ENCODE results near the gene KIF24. TPM values are rescaled to one million over a fixed set of nuclear protein-coding genes. Genes with fewer than 3 reads are reported as not detected.
A peak's percentile ranks its signal among the peaks of the same experiment; 100 is the strongest.

KIF24 gene, protein sequence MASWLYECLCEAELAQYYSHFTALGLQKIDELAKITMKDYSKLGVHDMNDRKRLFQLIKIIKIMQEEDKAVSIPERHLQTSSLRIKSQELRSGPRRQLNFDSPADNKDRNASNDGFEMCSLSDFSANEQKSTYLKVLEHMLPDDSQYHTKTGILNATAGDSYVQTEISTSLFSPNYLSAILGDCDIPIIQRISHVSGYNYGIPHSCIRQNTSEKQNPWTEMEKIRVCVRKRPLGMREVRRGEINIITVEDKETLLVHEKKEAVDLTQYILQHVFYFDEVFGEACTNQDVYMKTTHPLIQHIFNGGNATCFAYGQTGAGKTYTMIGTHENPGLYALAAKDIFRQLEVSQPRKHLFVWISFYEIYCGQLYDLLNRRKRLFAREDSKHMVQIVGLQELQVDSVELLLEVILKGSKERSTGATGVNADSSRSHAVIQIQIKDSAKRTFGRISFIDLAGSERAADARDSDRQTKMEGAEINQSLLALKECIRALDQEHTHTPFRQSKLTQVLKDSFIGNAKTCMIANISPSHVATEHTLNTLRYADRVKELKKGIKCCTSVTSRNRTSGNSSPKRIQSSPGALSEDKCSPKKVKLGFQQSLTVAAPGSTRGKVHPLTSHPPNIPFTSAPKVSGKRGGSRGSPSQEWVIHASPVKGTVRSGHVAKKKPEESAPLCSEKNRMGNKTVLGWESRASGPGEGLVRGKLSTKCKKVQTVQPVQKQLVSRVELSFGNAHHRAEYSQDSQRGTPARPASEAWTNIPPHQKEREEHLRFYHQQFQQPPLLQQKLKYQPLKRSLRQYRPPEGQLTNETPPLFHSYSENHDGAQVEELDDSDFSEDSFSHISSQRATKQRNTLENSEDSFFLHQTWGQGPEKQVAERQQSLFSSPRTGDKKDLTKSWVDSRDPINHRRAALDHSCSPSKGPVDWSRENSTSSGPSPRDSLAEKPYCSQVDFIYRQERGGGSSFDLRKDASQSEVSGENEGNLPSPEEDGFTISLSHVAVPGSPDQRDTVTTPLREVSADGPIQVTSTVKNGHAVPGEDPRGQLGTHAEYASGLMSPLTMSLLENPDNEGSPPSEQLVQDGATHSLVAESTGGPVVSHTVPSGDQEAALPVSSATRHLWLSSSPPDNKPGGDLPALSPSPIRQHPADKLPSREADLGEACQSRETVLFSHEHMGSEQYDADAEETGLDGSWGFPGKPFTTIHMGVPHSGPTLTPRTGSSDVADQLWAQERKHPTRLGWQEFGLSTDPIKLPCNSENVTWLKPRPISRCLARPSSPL (N-terminal part only)
- 1 to 10 TPM; 1.7 to 7.3 TPM for total RNA-seq

DNA sequence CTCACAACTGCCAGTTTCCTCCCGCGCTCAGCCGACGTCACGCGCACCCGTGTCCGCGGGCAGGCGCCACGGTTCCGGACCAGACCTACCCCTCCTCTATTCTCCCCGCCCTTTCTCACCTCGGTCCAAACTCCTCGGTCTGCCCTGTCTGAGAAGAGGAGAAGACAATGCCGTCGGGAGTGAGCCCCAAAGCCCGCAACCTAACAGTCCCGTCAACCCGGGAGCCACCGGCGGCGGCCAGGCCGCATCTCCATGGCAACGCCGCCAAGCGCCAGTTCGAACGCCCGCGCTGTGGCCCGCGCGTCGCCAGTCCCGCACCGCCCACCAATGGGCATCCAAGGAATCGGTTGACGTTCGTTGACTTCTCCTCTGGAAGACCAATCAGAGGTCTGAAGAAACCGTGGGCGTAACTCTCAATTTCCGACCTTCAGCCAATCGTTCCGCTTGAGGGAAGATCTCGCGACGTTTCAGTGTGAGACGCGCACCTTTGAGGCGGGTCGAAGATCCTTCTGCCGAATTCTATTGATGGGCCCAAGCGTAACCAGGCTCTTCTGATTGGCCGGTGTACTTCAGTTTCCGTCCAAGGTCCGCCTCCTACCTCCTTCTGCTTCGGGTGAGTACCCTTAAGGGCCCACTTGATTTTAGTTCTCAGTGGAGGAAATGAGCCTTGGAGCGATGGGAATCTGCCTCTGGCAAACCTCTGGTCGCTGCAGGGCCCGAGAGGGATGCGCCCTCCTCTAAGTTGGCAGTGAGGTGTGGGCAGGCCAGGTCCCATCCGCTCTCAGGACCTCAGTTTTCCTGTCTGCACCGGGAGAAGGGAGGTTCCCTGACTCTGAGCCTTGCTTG, at the start of gene KIF24, which contains the start of gene NUDT2:
Gene KIF24, minus strand, starts transcription at position 282 of the 846 bp plus-strand sequence. CDS start 17,922 bp downstream, outside the sequence.
Gene NUDT2, plus strand, starts transcription at position 583 of the 846 bp plus-strand sequence. CDS start 9,471 bp downstream, outside the sequence.
- TF ChIP-seq, protein P1, sequence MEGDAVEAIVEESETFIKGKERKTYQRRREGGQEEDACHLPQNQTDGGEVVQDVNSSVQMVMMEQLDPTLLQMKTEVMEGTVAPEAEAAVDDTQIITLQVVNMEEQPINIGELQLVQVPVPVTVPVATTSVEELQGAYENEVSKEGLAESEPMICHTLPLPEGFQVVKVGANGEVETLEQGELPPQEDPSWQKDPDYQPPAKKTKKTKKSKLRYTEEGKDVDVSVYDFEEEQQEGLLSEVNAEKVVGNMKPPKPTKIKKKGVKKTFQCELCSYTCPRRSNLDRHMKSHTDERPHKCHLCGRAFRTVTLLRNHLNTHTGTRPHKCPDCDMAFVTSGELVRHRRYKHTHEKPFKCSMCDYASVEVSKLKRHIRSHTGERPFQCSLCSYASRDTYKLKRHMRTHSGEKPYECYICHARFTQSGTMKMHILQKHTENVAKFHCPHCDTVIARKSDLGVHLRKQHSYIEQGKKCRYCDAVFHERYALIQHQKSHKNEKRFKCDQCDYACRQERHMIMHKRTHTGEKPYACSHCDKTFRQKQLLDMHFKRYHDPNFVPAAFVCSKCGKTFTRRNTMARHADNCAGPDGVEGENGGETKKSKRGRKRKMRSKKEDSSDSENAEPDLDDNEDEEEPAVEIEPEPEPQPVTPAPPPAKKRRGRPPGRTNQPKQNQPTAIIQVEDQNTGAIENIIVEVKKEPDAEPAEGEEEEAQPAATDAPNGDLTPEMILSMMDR (IDR thresholded peaks at IDR 0.05) = no peak
- TF ChIP-seq POLR2A (IDR thresholded peaks at IDR 0.05) = peak; percentile 87
- peak; percentile 97 for TF ChIP-seq POLR2AphosphoS5 (IDR thresholded peaks at IDR 0.05)
- intact Hi-C loops (cut with DNase I) = no loop called here
- WGBS = under 1% methylated on average over 63 of the region's 64 CpGs

DNA sequence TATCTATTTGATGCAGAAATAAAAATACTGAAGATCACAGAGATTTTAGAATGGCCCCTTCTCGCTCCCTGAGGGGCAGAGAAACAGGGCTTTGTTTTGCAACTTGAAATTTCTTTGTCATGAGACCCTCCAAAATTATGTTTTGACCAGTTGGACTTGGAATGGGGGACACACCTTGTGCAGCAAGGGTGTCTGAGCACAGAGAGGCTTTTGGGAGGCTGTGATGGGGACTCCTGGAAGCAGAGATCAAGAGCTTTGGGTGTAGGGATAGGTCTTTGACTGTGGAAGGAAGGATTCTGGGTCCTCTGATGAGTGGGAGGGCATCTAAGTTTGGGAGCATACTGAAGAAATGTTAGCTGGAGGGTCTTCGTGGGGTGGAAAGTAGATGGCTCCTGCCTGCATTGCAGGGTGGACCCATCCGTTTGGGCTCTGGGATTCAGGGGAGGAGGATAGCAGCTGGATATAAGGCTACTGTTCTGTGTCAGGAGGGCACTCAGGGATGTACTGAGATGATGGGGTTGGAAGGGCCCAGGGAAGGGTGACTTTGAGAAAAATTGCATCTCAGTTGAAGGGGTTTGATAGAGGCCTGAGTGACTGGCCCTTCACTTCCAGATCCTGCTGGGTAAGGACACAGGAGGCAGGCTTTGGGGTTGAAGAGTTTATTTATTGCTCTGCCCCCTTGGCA, 49.5 kb upstream of the KIF24 start:
- WGBS = 95% methylated on average over 3 of the region's 3 CpGs
- Histone ChIP-seq H3K4me1 (replicated peaks) (peaks cover 7% of the 10 kb centered on the region), H3K4me3 (no peak overlapping the region), H3K36me3 (no peaks in the 10 kb centered on the region), H3K27ac (no peak overlapping the region), H3K27me3 (replicated peaks; ENCODE audit: insufficient read depth) (no peaks in the 10 kb centered on the region), H3K9me3 (no peaks in the 10 kb centered on the region)
- TF ChIP-seq POLR2AphosphoS5 (IDR thresholded peaks at IDR 0.05) = no peak
- TF ChIP-seq POLR2A (IDR thresholded peaks at IDR 0.05) = no peak
- TF ChIP-seq, protein P1 (IDR thresholded peaks at IDR 0.05) = no peak
- DNase-seq (ENCODE audit: low spot score) = peak; percentile 1
- intact Hi-C loops (cut with DNase I) = loop anchor here (2.0 to 5.0 kb wide), 2 partner anchors 46 to 126 kb away; no protein-coding TSS in a partner anchor

More for the DNA sequence above, at the start of gene KIF24, which contains the start of gene NUDT2:
- peak; percentile 98 for DNase-seq (ENCODE audit: low spot score)
- H3K4me1 ChIP-seq (replicated peaks) = no peaks in the 10 kb centered on the region
- H3K36me3 ChIP-seq = no peaks in the 10 kb centered on the region
- H3K9me3 ChIP-seq = no peaks in the 10 kb centered on the region
- H3K4me3 ChIP-seq = peak within 1 kb of the TSS; percentile 71 to 75
- H3K27me3 ChIP-seq (replicated peaks; ENCODE audit: insufficient read depth) = no peaks in the 10 kb centered on the region
- peak within 1 kb of the TSS; percentile 93 to 95 for H3K27ac ChIP-seq

DNA sequence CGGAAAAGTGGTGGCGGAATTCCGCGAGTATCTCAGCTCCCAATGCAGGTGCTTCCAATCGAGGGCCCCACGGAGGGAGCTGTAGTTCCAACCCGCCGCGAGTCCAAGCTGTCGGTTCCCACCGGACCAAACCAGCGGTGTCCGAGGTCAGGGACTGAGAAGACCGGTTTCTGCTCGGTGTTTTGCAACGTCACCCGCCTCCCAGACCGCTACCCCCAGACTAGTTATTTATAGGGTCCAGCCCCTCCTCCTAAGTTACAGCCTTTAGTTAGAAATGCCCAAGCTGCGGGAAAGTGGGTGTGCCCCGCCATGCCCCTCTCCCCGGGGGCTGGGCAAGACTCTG, 48.3 kb upstream of the KIF24 start:
- intact Hi-C loops (cut with DNase I) = loop anchor here (5.0 kb wide), 1 partner anchor 125 kb away; no protein-coding TSS in a partner anchor
- Histone ChIP-seq H3K4me1 (replicated peaks) (peaks cover 7% of the 10 kb centered on the region), H3K36me3 (no peaks in the 10 kb centered on the region), H3K9me3 (no peaks in the 10 kb centered on the region), H3K27me3 (replicated peaks; ENCODE audit: insufficient read depth) (no peaks in the 10 kb centered on the region), H3K4me3 (peak overlapping the region; percentile 59 to 65), H3K27ac (peak overlapping the region; percentile 71 to 75)
- TF ChIP-seq, protein P1 (IDR thresholded peaks at IDR 0.05) = no peak
- TF ChIP-seq POLR2AphosphoS5 (IDR thresholded peaks at IDR 0.05) = no peak
- TF ChIP-seq POLR2A (IDR thresholded peaks at IDR 0.05) = no peak
- 4% methylated on average over 21 of the region's 21 CpGs for WGBS
- DNase-seq (ENCODE audit: low spot score) = peak; percentile 22

Measured in prostate gland (tissue), 2 donors.